Pons (tissue), 1 donor: ENCODE data around the gene TCERG1L.
A peak's percentile ranks its signal among the peaks of the same experiment; 100 is the strongest.

ENCODE experiments used
- DNase-seq: peaks from one replicate; pipeline ENCODE4 v3.0.0-alpha.2; 2016; ENCODE audit warnings: low spot score

TCERG1L gene

GRCh38 chr10:131207176-131207575 is 104.3 kb downstream of the TCERG1L start:
- DNase-seq: no peak

GRCh38 chr10:131206111-131206995 is 105.2 kb downstream of the TCERG1L start:
- DNase-seq: no peak

- no peak for DNase-seq
Observed at GRCh38 chr10:131205556-131205955, 106.0 kb downstream of the TCERG1L start.

GRCh38 chr10:131204406-131205152 is 106.9 kb downstream of the TCERG1L start:
- DNase-seq: no peak

GRCh38 chr10:131203456-131204357 is 107.8 kb downstream of the TCERG1L start:
- DNase-seq: no peak

GRCh38 chr10:131202990-131203389 is 108.5 kb downstream of the TCERG1L start:
- no peak for DNase-seq

GRCh38 chr10:131201741-131202515 is 109.6 kb downstream of the TCERG1L start:
- no peak for DNase-seq

- DNase-seq: no peak
Observed at GRCh38 chr10:131200856-131201470, 110.6 kb downstream of the TCERG1L start.

- DNase-seq: no peak
Observed at GRCh38 chr10:131199646-131200045, 111.9 kb downstream of the TCERG1L start.

- DNase-seq: no peak
Observed at GRCh38 chr10:131198843-131199242, 112.7 kb downstream of the TCERG1L start.

GRCh38 chr10:131198401-131198800 is 113.1 kb downstream of the TCERG1L start:
- DNase-seq: no peak

GRCh38 chr10:131196176-131196885 is 115.2 kb downstream of the TCERG1L start:
- DNase-seq: no peak

GRCh38 chr10:131195558-131196159 is 115.9 kb downstream of the TCERG1L start:
- no peak for DNase-seq

GRCh38 chr10:131195116-131195515 is 116.4 kb downstream of the TCERG1L start:
- DNase-seq: no peak

- no peak for DNase-seq
Observed at GRCh38 chr10:131193923-131194322, 117.6 kb downstream of the TCERG1L start.

GRCh38 chr10:131188494-131188893 is 123.0 kb downstream of the TCERG1L start:
- DNase-seq: no peak

- peak; percentile 28 for DNase-seq
Observed at GRCh38 chr10:131187926-131188325, 123.6 kb downstream of the TCERG1L start.

GRCh38 chr10:131187274-131187673 is 124.2 kb downstream of the TCERG1L start:
- no peak for DNase-seq

GRCh38 chr10:131186547-131187253 is 124.8 kb downstream of the TCERG1L start:
- no peak for DNase-seq
